Heart left ventricle (tissue), 13 donors: ENCODE data around the gene PIK3R6.

Experiments used
- POLR2A ChIP-seq, 2 donors: fragments of 450-650 bp; IDR thresholded peaks; one replicate each; pipeline ENCODE4 v1.6.1; 2017; ENCODE audit warnings: antibody characterized with exemption in 2 of 2, mild to moderate bottlenecking in 2 of 2, moderate library complexity in 2 of 2
- TF ChIP-seq, protein P1 (sequence below), 12 donors: fragments of 200-600 bp; sonication (generic) in 4 of 12; IDR thresholded peaks; one replicate each; pipeline versions ENCODE4 v1.5.0 to v1.8.0; 2018 to 2022; ENCODE audit warnings: antibody characterized with exemption in 12 of 12, mild to moderate bottlenecking in 5 of 12
- donor health status: ischemic (EF 13 %, LVEDD 7.1; RV severe dilation, severe dysfunction).
- donor health status: DM: no; HTN: yes; CAD: no.
- donor health status: DM: no; HTN: no; CAD: no.
- donor health status: ischemic (EF 25% LVEDD 6.9; RV normal size, moderate dysfunction).
- donor health status: ischemic (EF 25% LVEDD 5.7; RV mildly dilated, moderate dysfunction).
- donor health status: ischemic (EF 35%, LVEDD 5.7; RV mildly dilated, moderate dysfunction).
- donor health status: nonischemic (EF 11% LVEDD 7.7; RV severe dilation, severe dysfunction).
- donor health status: DM: yes; HTN: yes; CAD: no.
- donor health status: PGD.
- donor health status: ischemic (EF 29% LVEDD 5.4; RV normal size, mild dysfunction).
- donor health status: nonischemic (EF 23%, LVEDD 6.1; RV moderate dilation, normal function).

DNA sequence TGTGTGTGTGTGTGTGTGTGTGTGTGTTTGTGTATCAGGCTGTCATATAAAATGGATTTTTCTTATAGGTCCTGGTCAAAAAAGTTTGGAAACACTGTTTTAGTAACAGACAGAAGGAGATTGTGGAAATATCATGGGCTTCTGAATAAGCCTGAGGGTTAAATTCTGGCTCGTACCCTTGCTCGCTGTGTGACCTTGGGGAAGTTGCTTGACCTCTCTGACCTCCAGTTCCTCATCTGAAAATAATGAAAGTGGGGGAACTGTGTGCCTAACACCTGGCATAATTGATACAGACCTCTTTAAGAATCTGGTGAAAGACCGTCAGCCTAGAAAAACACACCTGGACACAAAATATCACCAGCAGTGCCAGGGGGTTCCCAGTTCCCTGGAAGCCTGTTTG, 25.6 kb upstream of the PIK3R6 start:
- TF ChIP-seq, protein P1, sequence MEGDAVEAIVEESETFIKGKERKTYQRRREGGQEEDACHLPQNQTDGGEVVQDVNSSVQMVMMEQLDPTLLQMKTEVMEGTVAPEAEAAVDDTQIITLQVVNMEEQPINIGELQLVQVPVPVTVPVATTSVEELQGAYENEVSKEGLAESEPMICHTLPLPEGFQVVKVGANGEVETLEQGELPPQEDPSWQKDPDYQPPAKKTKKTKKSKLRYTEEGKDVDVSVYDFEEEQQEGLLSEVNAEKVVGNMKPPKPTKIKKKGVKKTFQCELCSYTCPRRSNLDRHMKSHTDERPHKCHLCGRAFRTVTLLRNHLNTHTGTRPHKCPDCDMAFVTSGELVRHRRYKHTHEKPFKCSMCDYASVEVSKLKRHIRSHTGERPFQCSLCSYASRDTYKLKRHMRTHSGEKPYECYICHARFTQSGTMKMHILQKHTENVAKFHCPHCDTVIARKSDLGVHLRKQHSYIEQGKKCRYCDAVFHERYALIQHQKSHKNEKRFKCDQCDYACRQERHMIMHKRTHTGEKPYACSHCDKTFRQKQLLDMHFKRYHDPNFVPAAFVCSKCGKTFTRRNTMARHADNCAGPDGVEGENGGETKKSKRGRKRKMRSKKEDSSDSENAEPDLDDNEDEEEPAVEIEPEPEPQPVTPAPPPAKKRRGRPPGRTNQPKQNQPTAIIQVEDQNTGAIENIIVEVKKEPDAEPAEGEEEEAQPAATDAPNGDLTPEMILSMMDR (IDR thresholded peaks at IDR 0.05) = no peak
- no peak for TF ChIP-seq POLR2A (IDR thresholded peaks at IDR 0.05)
